Sigmoid colon (tissue), 4 donors: ENCODE results near the gene DCUN1D2.

Source experiments
- CTCF ChIP-seq, 4 experiments: fragments of 450-650 bp in 3 of 4; fragments of 200-600 bp in 1 of 4; IDR thresholded peaks; one replicate each; pipeline ENCODE4 v1.5.1; 2016 to 2019; ENCODE audit warnings: antibody characterized with exemption in 4 of 4, mild to moderate bottlenecking in 3 of 4, moderate library complexity in 2 of 4
- EP300 ChIP-seq, 4 donors: sonication (generic); formaldehyde crosslinking; IDR thresholded peaks; one replicate each; pipeline ENCODE4 v1.6.1; 2017; ENCODE audit warnings: antibody characterized with exemption in 4 of 4
- POLR2A ChIP-seq, 2 donors: fragments of 450-650 bp; IDR thresholded peaks; one replicate each; pipeline ENCODE4 v1.6.1; 2016; ENCODE audit warnings: antibody characterized with exemption in 2 of 2, mild to moderate bottlenecking in 2 of 2, moderate library complexity in 2 of 2
- POLR2AphosphoS5 ChIP-seq, 4 donors: sonication (generic); formaldehyde crosslinking; IDR thresholded peaks; one replicate each; pipeline ENCODE4 v1.6.1; 2017; ENCODE audit warnings: antibody characterized with exemption in 4 of 4

GRCh38 chr13:113423520-113424163 lies 66.9 kb downstream of the DCUN1D2 start:
- TF ChIP-seq POLR2A (IDR thresholded peaks at IDR 0.05) (no peak), POLR2AphosphoS5 (IDR thresholded peaks at IDR 0.05) (no peak), CTCF (IDR thresholded peaks at IDR 0.05) (no peak), EP300 (IDR thresholded peaks at IDR 0.05) (no peak)
